H1 (cell line): ENCODE measurements around the gene EXD3. TPM values are rescaled to one million over a fixed set of nuclear protein-coding genes. Genes with fewer than 3 reads are reported as not detected.
"Not testable (repeated sequence)": the region's sequence is repeated elsewhere in the genome, so short reads cannot be mapped to it uniquely, and the experiment has no call there.

Experiments used
- CTCF ChIA-PET: fragments of 300-600 bp; sonication (Branson Sonifier 250); formaldehyde crosslinking; loops from one replicate; lab custom pipeline; 2021; ENCODE audit not compliant: partially characterized antibody; lab: Charles Lee
- POLR2A ChIA-PET: fragments of 300-600 bp; sonication (Branson Sonifier 250); formaldehyde crosslinking; loops from one replicate; lab custom pipeline; 2021; ENCODE audit warnings: inconsistent platforms; ENCODE audit not compliant: partially characterized antibody; lab: Charles Lee
- DNase-seq, 2 experiments: peaks; one replicate each; pipeline versions ENCODE4 v3.0.0 to v3.0.0-alpha.2; 2010 to 2022; ENCODE audit warnings: low spot score in 2 of 2, low read depth in 1 of 2, mixed read lengths in 1 of 2
- FAIRE-seq: peaks from 2 replicates; lab custom pipeline; 2011; peaks lifted over from hg19 to GRCh38; lab: Jason Lieb, UNC
- H2AFZ ChIP-seq: 2 replicates; pipeline ENCODE4 v1.8.1; 2012; ENCODE audit warnings: low read length, inconsistent platforms
- H2AK5ac ChIP-seq: 2 replicates; pipeline ENCODE4 v1.6.1; 2013; ENCODE audit warnings: low read depth, low read length
- H2BK120ac ChIP-seq: replicated peaks from 2 replicates; pipeline ENCODE3; 2013; ENCODE audit warnings: low read depth, low read length, inconsistent platforms
- H2BK12ac ChIP-seq: 2 replicates; pipeline ENCODE4 v1.6.1; 2013; ENCODE audit warnings: low read depth, low read length
- H2BK15ac ChIP-seq: 2 replicates; pipeline ENCODE4 v1.6.1; 2013; ENCODE audit warnings: low read length
- H2BK20ac ChIP-seq: 2 replicates; pipeline ENCODE4 v1.6.1; 2013; ENCODE audit warnings: low read length
- H2BK5ac ChIP-seq: 2 replicates; pipeline ENCODE4 v1.6.1; 2013; ENCODE audit warnings: low read depth, low read length
- H3K14ac ChIP-seq: 2 replicates; pipeline ENCODE4 v1.6.1; 2013; ENCODE audit warnings: inconsistent platforms; ENCODE audit not compliant: insufficient read length
- H3K18ac ChIP-seq: 2 replicates; pipeline ENCODE4 v1.6.1; 2013; ENCODE audit warnings: low read length; ENCODE audit errors: extremely low read depth
- H3K23ac ChIP-seq: 2 replicates; pipeline ENCODE4 v1.6.1; 2013; ENCODE audit warnings: inconsistent platforms; ENCODE audit not compliant: insufficient read length
- H3K23me2 ChIP-seq: 2 replicates; pipeline ENCODE4 v1.6.1; 2013; ENCODE audit warnings: low read depth, low read length
- H3K27ac ChIP-seq: 2 replicates; pipeline ENCODE4 v1.6.1; 2011; ENCODE audit warnings: low read depth, low read length, inconsistent platforms
- H3K27me3 ChIP-seq, 4 experiments: replicated peaks in 1 of 4; 1 replicate in 1 of 4; 2 replicates in 3 of 4; pipeline versions ENCODE4 v1.6.1 to v1.8.1; 2011 to 2013; ENCODE audit warnings: low read length in 3 of 4, mild to moderate bottlenecking in 3 of 4, inconsistent platforms in 2 of 4, mixed read lengths in 2 of 4, moderate library complexity in 1 of 4; ENCODE audit not compliant: control insufficient read depth in 3 of 4, insufficient read depth in 3 of 4; ENCODE audit errors: extremely low read depth in 1 of 4
- H3K36me3 ChIP-seq, 4 experiments: 2 replicates each; pipeline versions ENCODE4 v1.6.1 to v1.8.1; 2011 to 2013; ENCODE audit warnings: mild to moderate bottlenecking in 4 of 4, low read length in 3 of 4, moderate library complexity in 2 of 4, control low read depth in 1 of 4, inconsistent platforms in 1 of 4; ENCODE audit not compliant: insufficient read depth in 4 of 4, control insufficient read depth in 2 of 4
- H3K4ac ChIP-seq: replicated peaks from 2 replicates; pipeline ENCODE3; 2013; ENCODE audit warnings: low read length, low read depth, mixed read lengths, inconsistent platforms; ENCODE audit not compliant: insufficient read length
- H3K4me1 ChIP-seq, 4 experiments: replicated peaks in 1 of 4; 1 replicate in 1 of 4; 2 replicates in 3 of 4; pipeline versions ENCODE4 v1.6.1 to v1.8.1; 2011 to 2013; ENCODE audit warnings: low read length in 3 of 4, inconsistent platforms in 2 of 4, mixed read lengths in 1 of 4; ENCODE audit not compliant: insufficient read depth in 4 of 4, control insufficient read depth in 3 of 4
- H3K4me2 ChIP-seq, 2 experiments: 2 replicates each; pipeline versions ENCODE4 v1.6.1 to v1.8.1; 2011 to 2013; ENCODE audit warnings: low read depth in 2 of 2, low read length in 2 of 2, control low read depth in 1 of 2, inconsistent platforms in 1 of 2, mild to moderate bottlenecking in 1 of 2; ENCODE audit not compliant: insufficient read depth in 1 of 2
- H3K4me3 ChIP-seq, 4 experiments: fragments of 200-600, 300-600 bp in 1 of 4; sonication (generic), shearing (Covaris generic), sonication (Bioruptor Twin) in 1 of 4; 2 replicates each; pipeline versions ENCODE4 v1.5.1 to v1.8.1; 2011 to 2016; ENCODE audit warnings: low read length in 4 of 4, low read depth in 3 of 4, control low read depth in 2 of 4, inconsistent platforms in 2 of 4, mild to moderate bottlenecking in 2 of 4, mixed read lengths in 1 of 4, moderate library complexity in 1 of 4; ENCODE audit not compliant: insufficient read depth in 2 of 4; ENCODE audit errors: extremely low read depth in 1 of 4
- H3K56ac ChIP-seq: replicated peaks from 2 replicates; pipeline ENCODE3; 2013; ENCODE audit warnings: low read depth, mild to moderate bottlenecking, mixed read lengths, low read length, inconsistent platforms; ENCODE audit not compliant: insufficient read length
- H3K79me1 ChIP-seq: 2 replicates; pipeline ENCODE4 v1.6.1; 2013; ENCODE audit warnings: low read depth, low read length, control low read depth
- H3K79me2 ChIP-seq, 2 experiments: 2 replicates each; pipeline versions ENCODE4 v1.6.1 to v1.8.1; 2012 to 2013; ENCODE audit warnings: low read length in 2 of 2, mild to moderate bottlenecking in 2 of 2, inconsistent platforms in 1 of 2; ENCODE audit not compliant: insufficient read depth in 2 of 2, control insufficient read depth in 1 of 2
- H3K9ac ChIP-seq, 4 experiments: replicated peaks in 1 of 4; 1 replicate in 1 of 4; 2 replicates in 3 of 4; pipeline versions ENCODE4 v1.6.1 to v1.8.1; 2011 to 2013; ENCODE audit warnings: low read depth in 3 of 4, low read length in 3 of 4, control low read depth in 2 of 4, mild to moderate bottlenecking in 2 of 4, moderate library complexity in 2 of 4, inconsistent platforms in 1 of 4; ENCODE audit errors: extremely low read depth in 1 of 4
- H3K9me3 ChIP-seq, 2 experiments: 2 replicates each; pipeline versions ENCODE4 v1.6.1 to v1.8.1; 2012 to 2013; ENCODE audit warnings: mild to moderate bottlenecking in 2 of 2, moderate library complexity in 2 of 2, control low read depth in 1 of 2, inconsistent platforms in 1 of 2, low read depth in 1 of 2, low read length in 1 of 2, mixed read lengths in 1 of 2; ENCODE audit not compliant: insufficient read depth in 2 of 2
- H4K20me1 ChIP-seq, 2 experiments: replicated peaks in 1 of 2; 2 replicates each; pipeline versions ENCODE3 to v1.8.1; 2011 to 2013; ENCODE audit warnings: inconsistent platforms in 2 of 2, low read length in 2 of 2, mild to moderate bottlenecking in 1 of 2; ENCODE audit not compliant: insufficient read depth in 2 of 2, control insufficient read depth in 1 of 2
- H4K5ac ChIP-seq: 2 replicates; pipeline ENCODE4 v1.6.1; 2013; ENCODE audit warnings: low read length, low read depth, mixed read lengths, inconsistent platforms; ENCODE audit not compliant: insufficient read length
- H4K8ac ChIP-seq: 2 replicates; pipeline ENCODE4 v1.8.0; 2013; ENCODE audit warnings: mild to moderate bottlenecking, moderate library complexity, low read length, inconsistent platforms; ENCODE audit not compliant: insufficient read depth; ENCODE audit errors: extremely low read depth
- H4K91ac ChIP-seq: replicated peaks from 2 replicates; pipeline ENCODE3; 2013; ENCODE audit warnings: low read length, mixed read lengths, inconsistent platforms; ENCODE audit not compliant: insufficient read length
- whole genome bisulfite sequencing, 2 experiments: shearing (Covaris generic) in 1 of 2; methylation state at CpG; one replicate each; pipeline versions ENCODE4 v1.1.6 to v1.1.7; 2013 to 2015; ENCODE audit warnings: low lambda C conversion rate in 2 of 2, mixed read lengths in 2 of 2, inconsistent platforms in 1 of 2, low coverage in 1 of 2, missing lambda C conversion rate in 1 of 2; ENCODE audit not compliant: insufficient replicate concordance in 2 of 2, insufficient coverage in 1 of 2, insufficient read length in 1 of 2; ENCODE audit errors: extremely low coverage in 1 of 2, missing lambda C conversion rate in 1 of 2; 5-methylcytosine and 5-hydroxymethylcytosine counted together
- polyA plus RNA-seq, 7 experiments: library from polyadenylated mRNA; depleted of rRNA in 3 of 7; stranded (reverse) in 5 of 7; unstranded in 2 of 7; fragments of >200 nt in 5 of 7; fragments of 200-250 nt in 2 of 7; gene quantifications; 1 replicate in 5 of 7; 2 replicates in 1 of 7; 4 replicates in 1 of 7; pipeline versions ENCODE4 v1.2.1 to v1.2.3, GENCODE V29; 2011 to 2013; ENCODE audit warnings: missing spikeins in 2 of 7, mixed read lengths in 2 of 7
- total RNA-seq: library from RNA; stranded (reverse); fragmentation: NEBNext Ultra II Directional; extraction: Animal tissue kit (Norgen Biotek cat#: 25700); gene quantifications from 2 replicates; pipeline ENCODE4 v1.2.1, GENCODE V29; 2021

EXD3 gene
- total and polyA plus RNA-seq, 2 of the 8 experiments (the other 6 are each of a cell fraction or from before 2014, with no cell fraction given): 7.2 to 9.4 TPM

GRCh38 chr9:137329590-137329989 is 93.4 kb downstream of the EXD3 start:
- H2BK120ac ChIP-seq, H2BK15ac ChIP-seq, H4K5ac ChIP-seq, H3K4me3 ChIP-seq, H3K56ac ChIP-seq, H3K79me2 ChIP-seq, FAIRE-seq, H3K36me3 ChIP-seq, H3K27ac ChIP-seq, H3K9ac ChIP-seq, H2BK20ac ChIP-seq, H3K9me3 ChIP-seq, H4K20me1 ChIP-seq, DNase-seq, H2BK12ac ChIP-seq, POLR2A ChIA-PET, H2AFZ ChIP-seq, H3K4ac ChIP-seq, H3K14ac ChIP-seq, H2AK5ac ChIP-seq, H4K91ac ChIP-seq, H2BK5ac ChIP-seq, H3K27me3 ChIP-seq, H4K8ac ChIP-seq, H3K23me2 ChIP-seq, H3K18ac ChIP-seq, H3K23ac ChIP-seq, H3K4me2 ChIP-seq, H3K79me1 ChIP-seq, H3K4me1 ChIP-seq: not testable (repeated sequence)
- CTCF ChIA-PET: interaction anchor here (0.8 kb wide), 1 partner anchor 32 kb away, joined by 4 read pairs; no protein-coding TSS in a partner anchor
- WGBS, 2 experiments: 54% methylated on average over 11 of the region's 26 CpGs; no CpG with 5 or more reads in 1 of the 2 experiments
